MM.1S (cell line): ENCODE data around the gene TBKBP1.

Experiments used
- DNase-seq: peaks from one replicate; pipeline ENCODE4 v3.0.0-alpha.2; 2015
- H2AFZ ChIP-seq: fragments of 300-600 bp; sonication (generic); 2 replicates; pipeline ENCODE4 v1.6.0; 2016; ENCODE audit warnings: antibody characterized with exemption, low read length
- H3F3A ChIP-seq: fragments of 300-600 bp; sonication (generic); 2 replicates; pipeline ENCODE4 v1.6.1; 2016; ENCODE audit warnings: mild to moderate bottlenecking, antibody characterized with exemption, low read length, moderate library complexity, mixed read lengths; ENCODE audit not compliant: insufficient read depth
- H3K27ac ChIP-seq: fragments of 300-600 bp; sonication (generic); 2 replicates; pipeline ENCODE4 v1.5.1; 2016; ENCODE audit warnings: mild to moderate bottlenecking, low read length
- H3K27me3 ChIP-seq: fragments of 300-600 bp; sonication (generic); replicated peaks from 2 replicates; pipeline ENCODE4 v1.6.0; 2016; ENCODE audit warnings: low read length; ENCODE audit not compliant: insufficient read depth
- H3K36me3 ChIP-seq: fragments of 300-600 bp; sonication (generic); replicated peaks from 2 replicates; pipeline ENCODE4 v1.6.1; 2016; ENCODE audit warnings: mild to moderate bottlenecking, low read length, mixed read lengths; ENCODE audit not compliant: insufficient read depth
- H3K4me1 ChIP-seq: fragments of 300-600 bp; sonication (generic); 2 replicates; pipeline ENCODE4 v1.6.1; 2016; ENCODE audit warnings: low read length, mixed read lengths
- H3K4me2 ChIP-seq: fragments of 300-600 bp; sonication (generic); 2 replicates; pipeline ENCODE4 v1.6.0; 2016; ENCODE audit warnings: low read depth, low read length
- H3K4me3 ChIP-seq: fragments of 300-600 bp; sonication (generic); 2 replicates; pipeline ENCODE4 v1.5.1; 2016; ENCODE audit warnings: low read length, mixed read lengths
- H3K79me2 ChIP-seq: fragments of 300-600 bp; sonication (generic); 2 replicates; pipeline ENCODE4 v1.6.1; 2016; ENCODE audit warnings: mixed run types, low read length, mixed read lengths
- H3K9ac ChIP-seq: fragments of 300-600 bp; sonication (generic); 2 replicates; pipeline ENCODE4 v1.6.1; 2016; ENCODE audit warnings: low read length, mixed read lengths
- H3K9me2 ChIP-seq: fragments of 300-600 bp; sonication (generic); replicated peaks from 2 replicates; pipeline ENCODE4 v1.6.1; 2016; ENCODE audit warnings: mild to moderate bottlenecking, low read length, mixed read lengths; ENCODE audit not compliant: insufficient read depth
- H3K9me3 ChIP-seq: fragments of 300-600 bp; sonication (generic); replicated peaks from 2 replicates; pipeline ENCODE4 v1.6.1; 2016; ENCODE audit warnings: mild to moderate bottlenecking, low read length, mixed read lengths; ENCODE audit not compliant: insufficient read depth
- H4K20me1 ChIP-seq: fragments of 300-600 bp; sonication (generic); 2 replicates; pipeline ENCODE4 v1.6.1; 2016; ENCODE audit warnings: mild to moderate bottlenecking, low read length, moderate library complexity, mixed read lengths; ENCODE audit not compliant: insufficient read depth
- CTCF ChIP-seq: fragments of 300-600 bp; sonication (generic); IDR thresholded peaks from 2 replicates; pipeline ENCODE4 v1.5.1; 2016; ENCODE audit warnings: antibody characterized with exemption, low read length, mixed read lengths
- EZH2 ChIP-seq: fragments of 300-600 bp; sonication (generic); optimal IDR thresholded peaks from 2 replicates; pipeline ENCODE3; 2017; ENCODE audit warnings: low read depth, mild to moderate bottlenecking, antibody characterized with exemption, low read length, mixed read lengths
- EZH2phosphoT487 ChIP-seq: fragments of 300-600 bp; sonication (generic); IDR thresholded peaks from 2 replicates; pipeline ENCODE4 v1.6.1; 2018; ENCODE audit warnings: antibody characterized with exemption, low read length

The TBKBP1 gene

GRCh38 chr17:47729476-47729875, 35.5 kb downstream of the TBKBP1 start:
- H3K9ac ChIP-seq = no peak overlapping the region
- no peaks in the 10 kb centered on the region for H3K9me3 ChIP-seq
- no peak overlapping the region for H2AFZ ChIP-seq
- H3K27me3 ChIP-seq = peaks cover 43% of the 10 kb centered on the region
- H3K4me1 ChIP-seq = no peaks in the 10 kb centered on the region
- no peak overlapping the region for H3K4me3 ChIP-seq
- TF ChIP-seq EZH2 (no peak), CTCF (no peak), EZH2phosphoT487 (no peak)
- no peaks in the 10 kb centered on the region for H3K9me2 ChIP-seq
- no peaks in the 10 kb centered on the region for H4K20me1 ChIP-seq
- no peak for DNase-seq
- no peaks in the 10 kb centered on the region for H3K36me3 ChIP-seq
- no peak overlapping the region for H3K27ac ChIP-seq
- no peaks in the 10 kb centered on the region for H3K79me2 ChIP-seq
- no peak overlapping the region for H3K4me2 ChIP-seq
- H3F3A ChIP-seq = no peaks in the 10 kb centered on the region

GRCh38 chr17:47730681-47731080, 36.7 kb downstream of the TBKBP1 start:
- H3F3A ChIP-seq = no peaks in the 10 kb centered on the region
- H3K27me3 ChIP-seq = peaks cover 35% of the 10 kb centered on the region
- H3K9me2 ChIP-seq = no peaks in the 10 kb centered on the region
- H3K36me3 ChIP-seq = no peaks in the 10 kb centered on the region
- H2AFZ ChIP-seq = no peak overlapping the region
- no peak overlapping the region for H3K9ac ChIP-seq
- no peak overlapping the region for H3K4me3 ChIP-seq
- H4K20me1 ChIP-seq = no peaks in the 10 kb centered on the region
- H3K27ac ChIP-seq = no peak overlapping the region
- no peaks in the 10 kb centered on the region for H3K9me3 ChIP-seq
- no peak for DNase-seq
- no peaks in the 10 kb centered on the region for H3K79me2 ChIP-seq
- TF ChIP-seq EZH2phosphoT487 (no peak), EZH2 (no peak), CTCF (no peak)
- H3K4me2 ChIP-seq = no peak overlapping the region
- H3K4me1 ChIP-seq = no peaks in the 10 kb centered on the region

- Histone ChIP-seq H2AFZ (no peak overlapping the region), H3K27ac (no peak overlapping the region), H3K36me3 (no peaks in the 10 kb centered on the region), H3K4me2 (no peak overlapping the region), H3K4me3 (no peak overlapping the region), H3K9me3 (no peaks in the 10 kb centered on the region), H3K27me3 (peaks cover 35% of the 10 kb centered on the region), H4K20me1 (no peaks in the 10 kb centered on the region), H3K79me2 (no peaks in the 10 kb centered on the region), H3F3A (no peaks in the 10 kb centered on the region), H3K9ac (no peak overlapping the region), H3K9me2 (no peaks in the 10 kb centered on the region), H3K4me1 (no peaks in the 10 kb centered on the region)
- TF ChIP-seq EZH2 = no peak
- TF ChIP-seq CTCF = no peak
- no peak for TF ChIP-seq EZH2phosphoT487
- no peak for DNase-seq
Measured at GRCh38 chr17:47731396-47731795, 37.4 kb downstream of the TBKBP1 start.
